ENCODE measurements around the gene VTCN1. TPM values are rescaled to one million over a fixed set of nuclear protein-coding genes. Genes with fewer than 3 reads are reported as not detected.
"Not testable (repeated sequence)": the region's sequence is repeated elsewhere in the genome, so short reads cannot be mapped to it uniquely, and the experiment has no call there.

Gene VTCN1
- polyA plus RNA-seq, 4 donors: 14.2 to 27.2 (median 23.1) TPM

DNA sequence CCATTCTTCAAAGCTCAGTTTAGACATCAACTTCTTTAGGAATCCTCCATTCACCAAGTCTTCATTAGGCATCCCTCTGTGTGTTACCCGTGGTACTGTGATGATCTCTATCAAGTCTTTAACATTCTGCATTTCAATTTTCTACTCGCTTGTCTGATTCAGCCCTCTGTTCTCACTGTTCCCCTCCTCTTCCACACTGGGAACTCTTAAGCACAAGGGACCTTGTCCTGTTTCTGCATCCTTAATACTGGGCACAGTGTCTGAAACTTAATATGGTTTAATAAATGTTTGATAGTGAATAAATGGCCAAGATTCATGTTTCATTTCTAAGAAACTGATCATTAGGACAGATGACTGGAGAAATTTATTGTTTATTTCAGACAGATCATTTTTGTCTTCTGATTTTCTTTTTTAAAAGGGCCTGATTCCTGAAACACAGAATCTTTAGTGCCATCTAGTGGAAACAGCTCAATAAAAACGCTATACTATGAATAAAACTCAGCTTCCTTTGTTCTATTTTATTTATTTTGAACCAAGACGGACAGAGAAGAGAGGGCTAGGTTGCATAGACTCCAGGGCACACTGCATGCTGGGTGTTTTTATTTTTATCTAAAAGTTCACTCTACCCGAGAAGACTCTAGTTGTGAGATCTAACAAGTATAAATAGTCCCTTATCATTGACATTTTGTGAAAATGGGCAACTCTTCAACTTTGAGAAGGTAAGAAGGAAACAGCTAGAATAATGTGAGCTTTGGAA lies 82.2 kb downstream of the VTCN1 start:
- peak in 2 of 4 donors; percentile 46 to 51 for DNase-seq (ENCODE audit: low read depth in 4 of 4, low spot score in 3 of 4)

DNA sequence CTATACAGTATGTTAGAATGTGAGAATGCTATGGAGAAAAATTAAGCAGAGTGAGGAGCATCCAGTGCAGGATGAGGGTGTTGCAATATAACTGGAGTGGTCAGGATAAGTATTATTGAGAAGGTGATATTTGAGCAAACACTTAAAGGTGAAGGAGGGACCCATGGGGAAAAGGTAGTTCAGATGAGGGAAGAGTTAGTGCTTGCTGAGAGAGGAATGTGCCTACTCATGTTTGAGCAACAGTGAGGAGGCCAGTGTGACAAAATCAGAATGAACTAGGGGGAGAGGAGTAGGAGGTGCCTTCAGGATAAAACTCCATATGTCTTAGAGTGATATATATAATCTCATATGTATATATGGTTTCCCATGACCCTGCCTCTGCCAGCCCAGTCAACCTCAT lies 82.9 kb downstream of the VTCN1 start:
- no peak for DNase-seq (ENCODE audit: low read depth in 4 of 4, low spot score in 3 of 4)

DNA sequence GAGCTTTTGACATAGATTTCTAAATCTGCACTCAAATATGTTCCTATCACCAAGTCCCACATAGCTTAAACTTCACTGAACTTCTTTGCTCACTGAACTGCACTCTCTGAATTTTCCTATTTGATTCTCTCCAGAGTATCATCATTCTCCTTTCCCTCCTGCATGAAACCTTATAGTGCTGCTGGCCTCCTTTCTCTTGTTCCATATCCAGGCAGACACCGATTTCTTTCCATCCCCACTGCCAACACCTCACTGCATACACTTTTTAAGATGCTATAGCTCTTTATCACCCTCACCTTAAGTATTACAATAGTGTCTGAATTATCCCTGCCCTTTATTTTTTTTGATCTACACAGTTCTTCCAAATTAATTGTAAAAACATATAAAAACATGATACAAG lies 86.1 kb downstream of the VTCN1 start:
- DNase-seq (ENCODE audit: low read depth in 4 of 4, low spot score in 3 of 4): no peak

DNA sequence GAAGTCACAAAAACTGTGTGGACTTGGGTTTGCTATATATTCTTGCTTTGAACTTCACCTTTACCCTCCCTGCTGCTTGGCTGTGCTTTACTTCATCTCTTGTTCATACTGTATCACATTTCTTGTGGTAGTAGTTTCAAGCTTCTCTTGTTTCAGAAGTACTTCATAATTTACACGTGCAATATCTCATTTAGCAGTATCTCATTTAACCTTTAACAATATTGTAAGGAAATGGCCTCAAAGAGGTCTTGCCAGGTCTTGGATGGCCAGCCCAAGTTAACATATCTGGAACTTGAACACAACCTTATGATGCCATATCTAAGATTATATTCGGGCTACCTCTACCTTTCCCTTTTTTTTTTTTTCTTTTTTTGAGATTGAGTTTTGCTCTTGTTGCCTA lies 87.5 kb downstream of the VTCN1 start:
- no peak for DNase-seq (ENCODE audit: low read depth in 4 of 4, low spot score in 3 of 4)

GRCh38 chr1:117122330-117123025 lies 88.2 kb downstream of the VTCN1 start:
- no peak for DNase-seq (ENCODE audit: low read depth in 4 of 4, low spot score in 3 of 4)

GRCh38 chr1:117121589-117122329 lies 89.0 kb downstream of the VTCN1 start, which contains the start of gene TRIM45:
TRIM45 (minus strand) TSS chr1:117121749; CDS start chr1:117121201, 548 bp downstream.
- peak; percentile 94 to 96 (median 95) for DNase-seq (ENCODE audit: low read depth in 4 of 4, low spot score in 3 of 4)

DNA sequence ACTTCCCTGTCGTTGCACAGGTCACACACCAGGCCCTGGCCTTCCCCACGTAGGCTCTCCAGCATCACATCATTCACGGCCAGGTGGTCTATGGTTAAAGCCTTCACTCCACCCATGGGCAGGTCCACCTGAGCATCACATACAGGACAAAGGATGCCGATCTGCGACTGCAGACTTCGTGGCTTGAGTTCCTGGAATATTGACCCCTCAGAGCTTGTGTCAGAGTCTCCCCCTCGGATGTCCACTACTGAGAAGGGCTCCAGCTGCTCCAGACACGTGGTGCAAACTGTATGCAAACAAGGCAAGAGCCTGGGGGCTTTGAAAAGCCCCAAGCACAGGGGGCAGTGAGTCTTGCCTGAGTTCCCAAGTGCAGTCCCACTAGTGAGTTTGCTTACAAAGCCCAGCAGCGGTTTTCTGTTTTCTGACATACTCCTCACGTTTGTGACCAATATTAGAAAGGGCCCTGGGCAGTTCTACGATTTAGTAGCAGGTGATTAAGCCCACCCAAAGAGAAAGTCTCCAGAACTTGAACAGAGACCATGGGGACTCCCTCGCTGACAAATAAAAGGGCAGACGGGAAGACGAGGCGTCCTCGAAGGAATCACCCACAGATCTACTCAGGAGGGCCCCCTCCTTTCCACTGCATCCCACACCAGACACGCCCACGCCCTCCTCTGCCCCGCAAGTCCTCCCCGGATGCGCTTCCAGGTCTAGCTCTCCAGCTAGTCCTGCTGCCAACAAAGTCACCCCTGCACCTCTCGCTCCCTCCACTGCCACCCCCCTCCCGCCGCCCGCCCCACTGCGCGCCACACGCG lies 89.7 kb downstream of the VTCN1 start:
- DNase-seq (ENCODE audit: low read depth in 4 of 4, low spot score in 3 of 4): peak in 3 of 4 donors; percentile 23 to 35 (median 32)

- not testable (repeated sequence) for DNase-seq (ENCODE audit: low read depth in 4 of 4, low spot score in 3 of 4)
Measured at GRCh38 chr1:117119144-117119543, 91.6 kb downstream of the VTCN1 start.

DNA sequence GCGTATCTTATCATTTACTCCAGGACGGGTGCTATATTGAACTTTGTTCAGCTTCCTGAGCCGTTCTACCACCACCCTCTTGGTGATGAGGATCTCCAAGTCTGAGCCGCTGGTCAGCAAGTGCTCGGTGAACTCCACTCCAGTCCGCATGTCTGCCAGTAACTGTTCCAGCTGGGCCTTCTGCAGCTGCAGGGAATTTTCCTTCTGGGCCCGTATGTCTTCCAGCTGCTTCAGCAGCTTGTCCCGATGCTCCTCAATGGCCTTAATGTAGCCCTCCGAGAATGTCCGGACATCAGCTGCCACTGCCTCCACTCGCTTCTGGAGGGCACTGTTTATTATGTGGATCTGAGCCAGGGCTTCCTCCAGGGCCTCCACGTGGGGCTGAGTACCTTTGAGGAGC lies 92.6 kb downstream of the VTCN1 start:
- no peak for DNase-seq (ENCODE audit: low read depth in 4 of 4, low spot score in 3 of 4)

DNA sequence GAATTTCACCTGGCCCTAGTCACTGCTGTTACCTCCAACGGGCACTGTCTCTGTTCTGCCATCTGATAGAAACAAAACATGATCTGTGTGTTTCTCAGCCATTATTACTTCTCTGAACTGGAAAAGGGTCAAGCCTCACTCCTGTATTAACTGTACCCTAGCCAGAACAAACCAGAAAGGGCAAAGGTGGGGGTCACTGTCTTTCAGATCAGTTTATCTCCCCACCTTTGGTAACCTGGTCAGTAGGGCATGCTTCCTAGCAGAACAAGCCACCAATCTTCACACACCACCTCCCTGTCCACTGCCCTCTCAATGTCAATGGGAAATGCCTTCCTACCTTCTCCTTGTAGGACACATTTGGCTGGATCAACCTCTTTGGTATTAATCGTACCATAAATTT lies 93.0 kb downstream of the VTCN1 start:
- no peak for DNase-seq (ENCODE audit: low read depth in 4 of 4, low spot score in 3 of 4)

GRCh38 chr1:117116784-117117130 lies 94.0 kb downstream of the VTCN1 start:
- no peak for DNase-seq (ENCODE audit: low read depth in 4 of 4, low spot score in 3 of 4)

DNA sequence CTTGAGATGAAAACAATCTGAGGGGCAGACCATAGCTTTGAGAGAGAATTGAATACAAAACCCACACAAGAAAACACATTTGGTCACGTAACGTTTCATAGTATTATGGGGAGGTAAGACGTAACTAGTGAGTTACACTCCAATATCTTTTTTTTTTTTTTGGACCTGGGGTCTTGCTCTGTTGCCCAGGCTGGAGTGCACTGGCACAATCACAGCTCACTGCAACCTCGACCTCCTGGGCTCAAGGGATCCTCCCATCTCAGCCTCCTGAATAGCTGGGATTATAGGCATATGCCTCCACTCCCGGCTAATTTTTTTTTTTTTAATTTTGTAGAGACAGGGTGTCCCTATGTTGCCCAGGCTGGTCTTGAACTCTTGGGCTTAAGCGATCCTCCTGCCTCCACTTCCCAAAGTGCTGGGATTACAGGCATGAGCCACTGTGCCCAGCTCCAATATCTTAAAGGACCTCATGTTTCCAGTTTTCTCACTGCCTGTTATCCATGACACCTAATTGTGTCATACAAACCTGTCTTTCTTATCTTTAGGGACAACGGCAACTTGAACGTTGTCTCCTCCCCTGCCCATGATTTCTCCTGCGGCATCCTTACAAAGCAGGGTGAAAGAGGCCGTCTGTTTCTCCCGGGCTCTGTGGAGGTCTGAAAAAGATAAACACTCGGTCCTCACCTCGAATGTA lies 94.5 kb downstream of the VTCN1 start:
- DNase-seq (ENCODE audit: low read depth in 4 of 4, low spot score in 3 of 4): no peak

GRCh38 chr1:117114877-117115276 lies 95.8 kb downstream of the VTCN1 start:
- DNase-seq (ENCODE audit: low read depth in 4 of 4, low spot score in 3 of 4): no peak

DNA sequence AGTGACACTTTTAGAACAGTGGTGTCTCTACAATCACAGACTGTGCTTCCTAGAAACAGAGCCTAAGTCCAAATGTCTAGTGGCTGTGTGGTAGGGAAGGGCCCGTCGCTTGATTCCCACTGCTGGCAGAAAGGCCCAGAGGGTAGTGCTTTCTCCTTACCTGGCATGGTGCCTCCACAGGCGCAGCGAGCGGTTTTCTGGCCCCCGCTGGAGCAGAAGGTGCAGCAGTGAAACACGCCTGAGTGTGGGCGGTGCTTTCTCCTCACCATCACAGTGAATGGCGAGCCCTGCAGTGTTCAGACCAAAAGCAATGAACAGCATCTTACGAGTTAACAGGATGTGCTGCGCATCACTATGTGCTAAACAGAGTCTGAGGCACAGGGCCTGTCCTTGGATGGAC lies 97.5 kb downstream of the VTCN1 start:
- DNase-seq (ENCODE audit: low read depth in 4 of 4, low spot score in 3 of 4): no peak

- no peak for DNase-seq (ENCODE audit: low read depth in 4 of 4, low spot score in 3 of 4)
Measured at GRCh38 chr1:117112047-117112717, 98.5 kb downstream of the VTCN1 start.

DNA sequence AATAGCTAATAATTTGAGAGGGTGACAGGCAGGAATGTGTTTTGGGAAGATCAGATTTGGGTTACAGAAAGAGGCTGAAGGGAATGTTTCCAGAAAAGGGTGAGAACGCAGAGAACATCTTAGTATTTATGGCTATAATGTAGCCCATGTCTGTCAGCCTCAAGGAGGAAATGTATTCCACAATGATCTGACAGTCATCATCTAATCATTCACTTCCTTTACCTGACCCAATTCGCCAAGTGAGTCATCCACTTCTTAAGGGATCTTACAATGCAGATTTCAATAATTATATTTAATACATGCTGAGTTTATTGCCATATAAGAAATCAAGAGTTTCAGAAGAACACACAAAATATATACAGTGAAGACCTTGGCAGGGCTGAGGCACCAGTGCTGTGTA lies 100.0 kb downstream of the VTCN1 start:
- DNase-seq (ENCODE audit: low read depth in 4 of 4, low spot score in 3 of 4): no peak

DNA sequence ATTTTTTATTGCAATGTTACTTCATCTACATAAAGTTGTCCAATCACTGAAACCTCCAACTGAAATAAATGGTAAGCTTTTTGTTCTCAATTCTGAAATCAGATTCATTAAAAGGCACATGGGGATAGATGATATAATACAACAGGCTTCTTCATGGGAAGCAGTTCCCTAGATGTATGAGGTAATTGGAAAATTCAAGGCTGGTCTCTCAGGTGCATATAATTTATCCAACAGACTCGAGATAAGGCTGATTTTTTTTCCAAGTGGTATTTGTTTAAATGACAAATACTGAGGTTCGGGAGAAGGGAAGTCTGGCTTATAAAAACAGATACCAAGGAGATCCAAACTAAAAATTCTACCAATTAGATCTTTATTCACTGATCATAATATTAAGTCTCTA lies 103.4 kb downstream of the VTCN1 start:
- no peak for DNase-seq (ENCODE audit: low read depth in 4 of 4, low spot score in 3 of 4)

DNA sequence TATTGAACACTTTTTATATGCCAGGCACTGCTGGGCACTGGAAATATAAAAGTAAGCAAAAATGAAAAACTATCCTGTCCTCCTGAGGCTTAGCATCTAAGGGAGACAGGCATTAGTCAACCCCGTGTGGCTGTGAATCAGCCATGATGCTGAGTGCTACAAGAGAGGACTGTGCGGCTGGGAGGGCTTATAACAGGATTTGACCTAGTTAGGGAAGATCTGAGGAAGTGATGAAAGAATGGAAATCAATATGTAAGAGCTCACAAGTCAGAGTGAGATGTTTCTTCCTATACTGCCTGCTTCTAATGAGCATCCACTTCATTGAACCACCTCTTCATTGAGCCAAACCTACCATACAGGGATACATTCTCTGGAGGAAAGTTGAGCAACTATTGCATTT lies 104.2 kb downstream of the VTCN1 start:
- no peak for DNase-seq (ENCODE audit: low read depth in 4 of 4, low spot score in 3 of 4)

DNA sequence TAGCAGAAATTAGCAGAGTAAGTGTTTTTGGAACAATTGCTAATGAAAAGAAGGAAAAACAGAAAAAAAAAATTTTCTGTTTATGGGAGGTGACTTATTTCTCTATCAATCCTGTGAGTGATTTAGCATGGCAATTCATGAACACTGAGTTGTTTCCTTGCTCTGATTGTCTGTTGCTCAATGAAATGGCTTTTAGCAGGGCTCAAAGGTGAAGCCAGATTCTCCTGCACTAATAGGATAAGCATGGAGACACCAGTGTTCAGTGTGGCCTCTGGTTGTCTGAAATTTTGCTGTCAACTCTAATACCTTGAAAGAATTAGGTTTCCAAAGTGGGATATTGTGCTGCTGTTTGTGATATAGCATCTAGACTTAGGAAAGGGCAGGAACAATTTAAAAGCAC lies 105.0 kb downstream of the VTCN1 start:
- DNase-seq (ENCODE audit: low read depth in 4 of 4, low spot score in 3 of 4): no peak

DNA sequence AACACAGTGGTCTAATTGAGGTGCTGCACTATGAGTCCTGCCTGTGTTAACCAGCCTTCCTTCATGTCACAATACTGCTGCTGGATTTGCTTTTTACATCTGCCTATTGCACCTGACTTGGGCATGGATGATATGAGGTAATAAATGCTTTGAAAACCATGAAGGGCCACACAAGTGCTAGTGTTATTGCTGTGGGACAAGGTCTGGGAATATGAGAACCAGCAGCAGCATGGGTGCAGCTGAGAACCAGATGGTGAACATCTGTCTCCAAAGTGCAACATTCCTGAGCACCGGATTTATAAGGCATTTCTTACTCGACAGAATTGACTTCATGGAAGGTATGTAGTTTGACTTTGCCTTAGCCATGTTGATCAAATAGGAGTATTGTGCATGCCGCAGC lies 105.7 kb downstream of the VTCN1 start:
- DNase-seq (ENCODE audit: low read depth in 4 of 4, low spot score in 3 of 4): no peak
